Cerebellar cortex (tissue), 1 donor: ENCODE measurements around the gene IGFBP5.

Experiments
- DNase-seq: peaks from one replicate; pipeline ENCODE4 v3.0.0-alpha.2; 2015; ENCODE audit warnings: low spot score

Gene IGFBP5

GRCh38 chr2:216713691-216714336 lies 18.5 kb upstream of the IGFBP5 start:
- no peak for DNase-seq

GRCh38 chr2:216711348-216711747 lies 16.0 kb upstream of the IGFBP5 start:
- DNase-seq: no peak

GRCh38 chr2:216710551-216711301 lies 15.4 kb upstream of the IGFBP5 start:
- no peak for DNase-seq

GRCh38 chr2:216702756-216703155 lies 7.4 kb upstream of the IGFBP5 start:
- no peak for DNase-seq

- DNase-seq: no peak
Observed at GRCh38 chr2:216701544-216701943, 6.2 kb upstream of the IGFBP5 start.

- DNase-seq: no peak
Observed at GRCh38 chr2:216700781-216701180, 5.4 kb upstream of the IGFBP5 start.

- DNase-seq: no peak
Observed at GRCh38 chr2:216700088-216700567, 4.8 kb upstream of the IGFBP5 start.

- DNase-seq: peak; percentile 89
Observed at GRCh38 chr2:216698895-216699294, 3.5 kb upstream of the IGFBP5 start.

GRCh38 chr2:216698293-216698692 lies 2.9 kb upstream of the IGFBP5 start:
- no peak for DNase-seq

- peak; percentile 66 for DNase-seq
Observed at GRCh38 chr2:216696751-216697560, 1.6 kb upstream of the IGFBP5 start.

GRCh38 chr2:216696321-216696720 lies 972 bp upstream of the IGFBP5 start:
- peak; percentile 52 for DNase-seq

GRCh38 chr2:216694826-216695217 lies 527 bp downstream of the IGFBP5 start:
- DNase-seq: peak; percentile 30

- peak; percentile 72 for DNase-seq
Observed at GRCh38 chr2:216694082-216694825, 1.1 kb downstream of the IGFBP5 start.

GRCh38 chr2:216693414-216694080 lies 1.8 kb downstream of the IGFBP5 start:
- DNase-seq: no peak

GRCh38 chr2:216692636-216693413 lies 2.5 kb downstream of the IGFBP5 start:
- peak; percentile 93 for DNase-seq

GRCh38 chr2:216690853-216691741 lies 4.3 kb downstream of the IGFBP5 start:
- peak; percentile 89 for DNase-seq

- no peak for DNase-seq
Observed at GRCh38 chr2:216690456-216690852, 4.9 kb downstream of the IGFBP5 start.

- no peak for DNase-seq
Observed at GRCh38 chr2:216689397-216689796, 6.0 kb downstream of the IGFBP5 start.

- DNase-seq: no peak
Observed at GRCh38 chr2:216688731-216689340, 6.5 kb downstream of the IGFBP5 start.
